HG03354 (cell line): Measurements from ENCODE around the gene PTPRD.
A peak's percentile ranks its signal among the peaks of the same experiment; 100 is the strongest.

Experiments
- ATAC-seq: cut with Tn5 transposase; IDR thresholded peaks from one replicate; pipeline ENCODE4 v1.9.1; 2021; ENCODE audit warnings: mild to moderate bottlenecking; ENCODE audit not compliant: unreplicated experiment, poor library complexity, severe bottlenecking

The PTPRD gene

GRCh38 chr9:10079284-10079964 is 533.4 kb downstream of the PTPRD start:
- ATAC-seq: peak; percentile 71

GRCh38 chr9:10071579-10071978 is 541.2 kb downstream of the PTPRD start:
- peak; percentile 70 for ATAC-seq

GRCh38 chr9:10062629-10063395 is 550.0 kb downstream of the PTPRD start:
- no peak for ATAC-seq

DNA sequence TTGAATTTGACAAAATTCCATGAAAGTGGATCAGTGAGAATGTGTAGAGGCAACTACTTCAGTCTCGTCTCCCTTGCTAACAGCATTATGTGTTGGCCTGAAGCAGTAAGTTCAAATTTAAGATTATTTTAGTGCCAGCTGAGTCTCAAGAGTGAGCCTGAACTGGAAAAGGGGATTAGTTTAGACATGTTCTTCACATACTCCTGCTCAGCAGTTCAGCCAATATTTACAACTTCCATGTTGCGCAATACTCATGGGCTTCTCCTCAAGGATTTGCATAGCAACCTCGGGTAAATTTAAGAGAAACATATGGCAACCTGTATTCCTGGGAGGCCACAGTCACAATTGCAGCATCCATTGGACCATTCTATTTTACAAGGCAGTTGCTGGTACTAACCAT is 553.8 kb downstream of the PTPRD start:
- no peak for ATAC-seq

GRCh38 chr9:10055886-10056395 is 556.9 kb downstream of the PTPRD start:
- no peak for ATAC-seq

- ATAC-seq: no peak
Measured at GRCh38 chr9:10054456-10054855, 558.3 kb downstream of the PTPRD start.

DNA sequence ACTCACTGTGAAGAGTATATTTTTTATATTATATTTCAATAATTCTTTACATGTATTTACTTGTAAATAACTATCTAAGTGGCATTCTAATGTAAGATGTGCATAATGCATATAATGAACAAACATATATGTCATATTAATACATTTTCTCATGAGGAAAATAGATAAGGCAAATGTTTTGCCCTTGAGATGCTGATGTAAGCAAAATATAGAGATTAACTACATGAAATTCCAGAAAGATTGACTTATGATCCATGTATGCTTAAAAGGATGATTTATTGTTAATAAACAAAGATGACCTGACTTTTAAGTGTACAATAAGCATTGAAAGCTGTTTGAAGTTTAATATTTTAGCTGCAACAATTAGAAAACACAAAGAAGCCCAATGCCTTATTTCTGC is 559.9 kb downstream of the PTPRD start:
- ATAC-seq: no peak

DNA sequence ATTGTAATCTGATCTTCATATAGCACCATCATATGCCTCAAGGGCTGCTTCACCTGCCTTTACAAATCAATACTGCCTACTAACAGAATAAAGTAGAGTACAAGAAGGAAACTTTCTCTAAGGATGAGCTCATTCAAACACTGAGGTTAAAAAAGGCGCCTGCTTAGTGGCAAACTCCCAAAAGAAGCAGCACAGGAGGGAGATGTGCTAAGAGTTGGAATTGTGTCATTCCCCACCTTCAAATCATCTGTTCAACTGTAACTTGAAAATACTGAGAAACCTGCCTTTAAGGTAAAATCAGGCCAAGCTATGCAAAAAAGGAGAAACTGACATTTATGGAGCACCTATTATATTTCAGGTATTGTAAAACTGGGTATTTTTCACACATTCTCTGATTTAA is 560.6 kb downstream of the PTPRD start:
- no peak for ATAC-seq

DNA sequence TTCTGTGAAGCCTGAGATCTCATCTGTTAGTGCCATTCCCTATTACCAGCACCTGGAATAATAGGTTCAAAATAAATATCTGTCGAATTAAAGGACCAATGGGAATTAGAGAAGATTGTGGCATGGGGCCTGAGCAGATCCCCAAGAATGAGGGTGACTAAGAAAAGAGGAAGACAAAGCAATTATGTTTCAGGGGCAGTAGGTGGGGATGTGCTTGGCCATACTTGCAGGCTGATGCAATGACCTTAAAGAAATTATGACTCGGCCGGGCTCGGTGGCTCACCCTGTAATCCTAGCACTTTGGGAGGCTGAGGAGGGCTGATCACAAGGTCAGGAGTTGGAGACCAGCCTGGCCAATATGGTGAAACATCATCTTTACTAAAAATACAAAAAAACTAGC is 562.8 kb downstream of the PTPRD start:
- ATAC-seq: no peak

GRCh38 chr9:10048994-10049393 is 563.8 kb downstream of the PTPRD start:
- ATAC-seq: no peak

GRCh38 chr9:10045598-10045997 is 567.2 kb downstream of the PTPRD start:
- no peak for ATAC-seq

DNA sequence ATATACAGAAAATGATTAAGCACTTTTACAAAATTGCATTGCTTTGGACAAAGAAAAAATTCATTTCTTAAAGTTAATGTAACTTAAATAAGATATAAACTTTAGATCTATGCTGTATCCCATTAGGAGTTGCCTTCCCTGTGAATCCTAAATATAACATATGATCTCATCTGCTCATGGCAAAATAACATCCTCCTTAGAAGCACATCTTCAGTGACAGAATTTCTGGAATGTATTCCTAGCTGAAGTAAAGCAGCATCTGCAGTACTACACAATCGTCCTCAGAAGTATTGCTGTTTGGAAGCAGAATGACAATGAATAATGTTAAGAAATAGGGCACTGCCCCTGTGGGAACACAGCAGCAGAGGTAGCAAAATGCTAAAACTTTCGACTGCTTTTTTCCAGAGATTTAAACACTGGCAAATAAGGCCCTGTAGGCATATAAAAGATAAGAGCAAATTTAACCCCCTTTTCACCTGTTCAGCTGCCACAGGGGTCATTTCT is 571.0 kb downstream of the PTPRD start:
- no peak for ATAC-seq

GRCh38 chr9:10036095-10036494 is 576.7 kb downstream of the PTPRD start:
- no peak for ATAC-seq

DNA sequence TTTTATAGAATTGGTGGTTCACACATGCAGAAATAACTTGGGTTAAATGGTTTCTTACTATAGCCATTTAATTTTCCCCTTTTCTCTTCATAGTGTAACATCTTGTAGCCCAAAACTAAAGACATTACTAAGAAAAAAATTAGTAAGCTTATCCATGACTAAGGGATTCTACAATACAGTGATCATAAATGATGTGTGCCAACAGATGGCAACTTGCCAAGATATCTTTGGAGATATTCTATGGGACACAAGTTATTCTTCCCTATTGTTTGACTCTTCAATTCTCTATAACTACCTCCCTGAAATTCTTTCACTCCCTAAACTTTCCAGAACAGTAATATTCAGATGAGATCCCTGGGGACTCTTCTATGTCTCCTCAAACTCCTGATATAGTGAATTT is 580.6 kb downstream of the PTPRD start:
- ATAC-seq: no peak

- ATAC-seq: no peak
Measured at GRCh38 chr9:10026443-10026984, 586.3 kb downstream of the PTPRD start.

DNA sequence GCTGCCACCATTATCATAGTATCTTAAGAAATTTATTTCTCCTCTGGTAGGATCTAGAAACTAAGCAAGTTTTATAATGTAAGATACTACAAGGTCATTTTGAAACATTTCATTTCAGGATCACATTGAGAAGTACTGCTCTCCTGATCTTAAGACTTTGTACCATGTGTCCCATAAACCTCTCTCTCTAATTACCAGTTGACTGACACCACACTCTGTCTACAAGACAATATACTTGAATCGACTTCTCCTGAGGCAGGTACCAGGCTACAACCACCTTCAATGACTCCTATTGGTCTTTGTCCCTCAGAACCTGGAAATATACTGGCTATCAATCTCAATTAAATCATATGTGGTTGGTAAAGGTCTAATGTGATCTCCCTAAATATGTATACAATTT is 597.0 kb downstream of the PTPRD start:
- ATAC-seq: no peak

DNA sequence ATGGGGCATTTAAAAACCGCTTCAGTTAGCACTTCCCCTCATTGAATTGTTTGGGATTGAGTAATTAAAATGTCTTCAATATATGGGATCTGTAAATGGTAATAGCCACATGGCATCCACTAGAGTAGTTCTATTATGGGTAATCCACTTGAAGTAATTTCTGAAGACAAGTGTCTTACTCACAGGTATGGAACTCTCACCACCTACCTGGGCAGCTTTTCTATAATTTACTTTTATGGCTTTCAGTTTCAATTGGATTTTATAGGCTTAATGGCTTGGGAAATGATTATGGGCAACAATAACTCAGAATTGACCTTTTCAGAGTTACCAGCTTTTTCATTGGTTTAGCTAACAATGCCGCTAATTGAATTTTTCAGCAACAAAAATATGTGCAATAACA is 597.9 kb downstream of the PTPRD start:
- no peak for ATAC-seq

DNA sequence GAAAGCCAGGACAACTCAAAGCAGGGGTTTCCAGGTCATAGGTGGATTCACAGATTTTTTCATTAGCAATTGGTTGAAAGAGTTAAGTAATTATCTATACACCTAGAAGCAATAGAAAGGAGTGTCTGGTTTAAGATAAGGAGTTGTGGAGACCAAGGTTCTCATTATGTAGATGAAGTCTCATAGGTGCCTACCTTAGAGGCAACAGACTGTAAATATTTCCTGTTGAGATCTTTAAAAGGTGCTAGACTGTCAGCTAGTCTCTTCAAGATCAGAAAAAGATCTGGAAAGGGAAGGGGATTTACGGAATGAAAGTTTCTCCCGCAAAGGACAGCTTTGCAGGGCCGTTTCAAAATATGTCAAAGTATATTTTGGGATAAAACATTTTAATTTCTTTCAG is 603.4 kb downstream of the PTPRD start:
- no peak for ATAC-seq

DNA sequence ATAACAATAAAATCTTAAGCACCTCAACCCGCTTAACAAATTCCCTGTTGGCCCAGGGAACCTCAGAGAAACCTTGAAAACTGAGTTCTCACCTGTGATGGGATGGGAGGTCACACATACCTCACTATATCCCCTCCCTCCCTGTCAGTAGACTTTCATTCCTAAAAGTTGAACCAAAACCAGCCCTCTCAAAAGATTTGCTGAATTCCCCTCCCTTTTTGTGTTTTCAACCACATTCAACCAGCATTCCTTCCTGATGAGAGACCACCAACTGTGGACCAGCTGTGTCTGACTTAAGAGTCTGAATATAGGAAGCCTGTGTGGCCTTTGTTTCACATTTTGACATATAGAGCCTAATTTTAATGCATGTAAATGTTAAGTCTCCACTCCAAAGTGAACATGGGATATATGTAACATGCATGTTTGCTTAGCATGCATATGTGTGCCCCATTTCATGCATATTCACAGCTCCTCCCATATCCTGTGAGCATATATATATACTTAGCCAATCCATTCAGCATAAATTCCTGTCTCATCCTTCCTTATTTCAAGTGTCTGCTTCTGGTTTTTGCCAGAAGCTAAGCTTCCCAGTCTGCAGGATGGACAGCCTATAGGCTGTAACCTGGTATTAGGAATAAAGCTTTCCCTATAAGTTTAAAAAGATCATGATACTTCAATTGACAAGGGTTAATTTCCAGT is 604.6 kb downstream of the PTPRD start:
- no peak for ATAC-seq

- ATAC-seq: no peak
Measured at GRCh38 chr9:10007356-10007755, 605.4 kb downstream of the PTPRD start.
